Measurements from ENCODE around the gene DNAJB8.

Gene DNAJB8

DNA sequence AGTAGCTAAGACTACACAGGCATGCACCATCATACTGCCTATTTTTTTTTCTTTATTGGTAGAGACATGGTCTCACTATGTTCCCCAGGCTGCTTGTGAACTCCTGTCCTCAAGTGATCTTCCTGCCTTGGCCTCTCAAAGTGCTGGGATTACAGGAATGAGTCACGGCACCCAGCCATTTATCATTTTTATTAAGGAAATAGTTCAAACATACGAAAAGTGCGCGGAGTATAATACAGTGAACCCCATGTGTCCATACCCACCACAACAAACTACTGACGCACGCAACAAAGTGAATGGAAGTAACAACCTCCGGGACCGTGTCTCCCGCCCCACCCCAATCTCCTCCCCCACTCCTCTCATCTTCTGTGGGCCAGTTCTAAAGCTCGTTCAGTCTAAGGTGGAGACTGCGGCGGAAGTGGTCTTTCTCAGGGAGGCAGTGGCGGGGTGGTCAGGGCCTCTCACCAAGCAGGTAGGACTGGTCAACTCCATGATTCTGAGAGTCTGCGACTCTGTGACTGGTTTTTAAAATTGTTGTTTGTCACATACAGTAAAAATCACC is 42.1 kb downstream of the DNAJB8 start:
- no peak for DNase-seq

DNA sequence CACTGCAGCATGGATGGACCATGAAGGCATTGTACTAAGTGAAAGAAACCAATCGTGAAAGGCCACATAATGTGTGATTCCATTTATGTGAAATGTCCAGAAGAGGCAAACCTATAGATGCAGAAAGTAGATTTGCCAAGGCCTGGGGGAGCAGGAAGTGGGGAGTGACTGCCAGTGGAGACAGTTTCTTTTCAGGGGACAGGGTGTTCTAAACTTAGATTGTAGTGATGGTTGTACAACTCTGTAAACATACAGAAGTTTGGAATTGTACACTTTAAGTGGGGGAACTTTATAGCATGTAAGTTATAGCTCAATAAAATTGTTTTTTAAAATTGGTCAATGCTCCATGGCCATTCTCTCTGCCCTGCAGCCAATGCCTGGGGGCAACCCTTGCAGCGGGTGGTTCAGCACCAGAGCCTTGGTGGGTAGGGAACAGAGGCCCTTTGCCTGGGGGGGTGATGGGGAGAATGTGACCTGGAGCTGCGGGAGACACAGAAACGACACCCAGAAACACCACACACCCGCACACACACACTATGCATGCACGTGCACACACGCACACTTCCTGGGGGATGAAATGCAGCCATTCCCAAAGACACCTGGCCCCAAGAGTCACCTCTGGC is 43.1 kb downstream of the DNAJB8 start:
- DNase-seq = no peak

DNA sequence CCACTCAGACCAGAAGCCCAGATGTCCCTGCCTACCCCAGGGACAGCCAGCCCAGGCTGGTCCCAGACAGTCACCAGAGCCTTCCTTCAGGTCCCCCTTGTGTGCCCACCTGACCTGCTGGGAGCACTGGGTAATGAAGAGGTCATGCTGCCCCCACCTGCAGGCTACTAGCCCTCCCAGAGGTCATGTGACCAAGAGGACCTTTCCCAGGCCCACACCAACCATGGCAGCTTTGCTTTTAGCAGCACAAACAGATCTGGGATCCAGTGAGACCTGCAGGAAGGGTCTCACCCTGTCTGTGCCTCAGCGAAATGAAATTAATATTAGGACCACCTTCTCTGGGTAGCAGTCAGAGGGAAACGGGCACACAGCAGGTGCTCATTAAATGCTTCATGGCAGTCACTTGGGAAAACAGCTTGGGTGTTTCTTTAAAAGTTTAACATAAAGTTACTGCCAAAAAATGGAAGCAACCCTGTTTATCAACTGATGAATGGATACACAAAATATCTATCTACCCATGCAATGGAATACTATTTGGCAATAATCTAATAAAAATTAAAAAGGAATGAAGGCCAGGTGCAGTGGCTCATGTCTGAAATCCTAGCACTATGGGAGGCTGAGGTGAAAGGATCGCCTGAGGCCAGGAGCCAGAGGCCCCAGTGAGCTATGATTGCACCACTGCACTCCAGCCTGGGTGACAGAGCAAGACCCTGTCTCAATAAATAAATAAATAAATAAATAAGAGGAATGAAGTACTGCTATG is 43.7 kb downstream of the DNAJB8 start:
- no peak for DNase-seq

DNA sequence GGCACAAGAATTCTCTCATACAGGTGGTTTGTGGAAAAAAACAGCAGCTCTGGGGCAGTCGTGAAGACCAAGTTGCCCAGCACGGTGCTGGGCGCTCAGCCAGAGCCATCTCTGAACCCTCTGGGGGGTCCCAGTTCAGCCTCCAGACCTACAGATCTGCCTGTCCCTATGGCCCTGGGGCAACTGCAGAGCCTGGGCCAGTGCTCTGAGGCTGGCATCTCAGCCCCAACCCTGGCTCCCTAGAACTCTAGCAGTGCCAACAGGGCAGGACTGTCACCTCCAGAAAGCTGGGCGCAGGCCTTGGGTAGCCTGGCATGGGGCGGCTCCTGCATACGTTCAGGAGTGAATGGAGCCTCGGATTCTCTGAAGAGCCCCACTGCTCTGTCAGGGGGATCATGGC is 44.7 kb downstream of the DNAJB8 start:
- DNase-seq = no peak

DNA sequence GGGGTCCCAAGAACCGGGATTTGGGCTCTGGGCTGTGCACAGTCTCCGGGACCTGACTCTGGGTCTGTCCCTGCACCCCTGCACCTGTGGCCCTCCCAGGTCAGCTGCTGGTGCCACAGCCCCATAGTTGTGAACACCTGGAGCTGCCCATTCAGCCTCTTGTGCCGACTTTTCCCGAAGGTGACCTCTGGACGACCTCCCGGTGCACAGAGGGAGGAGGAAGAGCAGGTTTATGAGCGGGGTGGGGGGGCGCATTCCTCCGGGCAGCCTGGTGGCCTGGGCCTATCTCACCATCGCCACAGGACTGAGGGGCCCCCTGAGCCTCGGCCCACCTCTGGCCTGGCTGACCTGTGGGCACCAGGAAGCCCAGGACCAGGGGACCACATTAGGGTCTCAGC is 45.3 kb downstream of the DNAJB8 start:
- no peak for DNase-seq

DNA sequence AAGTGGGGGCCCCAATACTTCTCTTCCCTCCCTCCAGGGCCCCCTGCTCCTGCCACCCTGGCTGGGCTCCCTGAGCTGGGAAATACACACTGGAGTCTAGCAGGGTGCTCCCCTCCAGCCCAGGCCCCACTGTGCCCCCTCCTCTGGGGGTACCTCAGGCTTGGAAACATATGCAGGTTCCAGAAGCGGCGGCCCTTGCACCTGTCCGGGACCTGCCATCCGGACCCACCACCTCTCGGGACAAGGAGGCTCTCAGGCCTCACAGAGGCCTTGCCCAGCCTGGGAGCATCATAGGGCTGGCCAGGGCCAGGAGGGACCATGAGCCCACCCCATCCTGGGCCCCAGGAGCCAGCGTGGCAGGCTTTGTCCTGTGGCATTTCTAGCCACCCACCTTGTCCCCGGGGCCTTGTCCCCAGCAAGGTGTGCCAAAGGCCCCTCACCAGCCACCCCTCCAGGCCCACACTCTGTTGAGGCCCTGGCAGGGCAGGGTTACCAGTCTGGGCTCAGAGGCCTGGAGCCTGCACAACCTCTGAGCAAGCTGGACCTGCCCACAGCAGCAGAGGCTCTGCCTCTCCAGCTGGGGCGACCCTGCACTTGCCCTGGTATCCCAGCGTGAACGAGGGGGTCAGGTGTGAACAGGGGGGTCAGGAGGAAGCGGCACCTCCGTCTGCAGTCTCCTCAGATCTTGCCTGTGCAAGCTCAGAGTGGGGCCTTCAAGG is 45.8 kb downstream of the DNAJB8 start:
- no peak for DNase-seq

DNA sequence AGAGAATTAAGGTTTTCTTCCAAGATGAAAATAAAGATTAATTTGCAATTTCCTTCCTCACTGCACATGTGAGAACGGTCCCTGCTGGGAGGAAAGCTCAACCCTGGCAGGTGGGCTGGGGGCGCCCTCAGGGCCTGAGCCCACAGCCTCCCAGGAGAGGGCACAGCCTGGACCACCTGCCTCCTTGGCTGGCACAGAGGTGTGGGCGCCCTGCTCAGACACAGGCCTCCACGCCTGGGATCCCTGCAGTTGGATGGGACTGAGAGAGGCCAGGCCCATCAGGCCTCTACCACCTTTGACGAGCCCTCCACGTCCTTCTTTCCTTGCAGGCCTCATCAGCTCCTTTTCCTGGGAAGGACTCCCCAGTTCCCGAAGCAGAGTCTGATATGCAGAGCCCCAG is 46.4 kb downstream of the DNAJB8 start:
- DNase-seq = no peak

DNA sequence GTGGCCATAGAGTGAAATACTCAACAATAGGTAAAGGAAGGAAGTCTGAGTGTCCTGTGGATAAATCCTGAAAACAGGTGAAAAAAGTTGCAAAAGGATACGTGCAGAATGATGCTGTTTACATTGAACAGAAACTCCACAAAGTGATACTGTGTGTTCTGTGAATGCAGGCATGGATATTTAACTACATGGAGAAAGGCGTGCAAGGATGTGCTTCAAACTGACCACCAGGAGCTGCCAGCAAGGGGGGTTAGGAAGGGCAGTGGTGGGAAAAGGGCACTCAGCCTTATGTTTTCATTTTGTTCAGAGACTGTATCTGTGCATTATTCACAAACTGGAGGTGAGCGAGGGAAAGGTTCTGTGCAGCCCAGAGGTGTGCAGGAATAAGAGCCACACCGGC is 47.4 kb downstream of the DNAJB8 start:
- no peak for DNase-seq

DNA sequence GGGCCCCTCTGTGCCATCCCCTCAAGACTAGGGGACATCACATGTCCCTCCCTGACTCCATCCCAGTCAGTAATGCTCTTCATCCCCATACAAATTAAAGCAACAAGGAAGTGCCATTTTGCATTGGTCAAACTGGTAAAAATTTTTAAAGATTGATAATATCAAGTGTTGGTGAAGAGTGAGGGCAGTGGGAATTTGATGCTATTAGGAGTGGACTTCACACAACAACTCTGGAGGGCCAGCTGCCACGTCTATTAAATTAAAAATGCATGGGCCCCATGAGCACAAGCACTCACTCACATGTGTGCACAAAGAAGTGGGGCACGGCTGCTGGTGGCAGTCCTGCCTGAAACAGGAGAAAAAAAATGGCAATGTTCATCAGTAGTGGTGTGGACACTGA is 47.8 kb downstream of the DNAJB8 start:
- DNase-seq = no peak

DNA sequence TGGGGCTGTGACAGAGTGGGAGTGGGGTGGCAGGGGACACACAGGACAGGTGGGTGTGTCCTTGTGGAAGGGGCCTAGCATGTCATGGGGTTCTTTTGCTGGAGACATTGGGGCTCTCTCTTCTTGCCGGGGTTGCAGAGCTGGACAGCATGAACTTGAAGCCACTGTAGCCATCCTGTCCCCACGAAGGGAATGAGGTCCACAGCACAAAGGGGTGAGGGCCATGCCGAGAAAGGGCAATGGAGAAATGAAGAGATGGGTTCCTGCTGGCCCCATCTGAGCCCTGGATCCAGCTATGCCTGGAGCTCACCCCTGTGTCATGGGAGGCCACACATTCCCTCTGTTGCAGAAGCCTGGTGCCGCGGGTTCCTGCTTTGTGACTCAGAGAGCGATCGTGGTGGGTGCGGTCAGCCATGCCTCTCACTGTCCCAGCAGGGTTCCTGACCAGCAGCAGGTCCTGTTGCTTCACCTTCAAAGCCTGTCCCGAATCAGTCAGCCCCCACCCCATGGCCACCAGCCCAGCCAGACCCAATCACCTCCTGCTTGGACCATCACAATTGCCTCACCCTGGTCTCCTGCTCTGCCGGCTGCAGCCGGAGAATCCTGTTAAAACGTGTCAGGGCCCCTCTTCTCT is 50.0 kb downstream of the DNAJB8 start:
- no peak for DNase-seq

DNA sequence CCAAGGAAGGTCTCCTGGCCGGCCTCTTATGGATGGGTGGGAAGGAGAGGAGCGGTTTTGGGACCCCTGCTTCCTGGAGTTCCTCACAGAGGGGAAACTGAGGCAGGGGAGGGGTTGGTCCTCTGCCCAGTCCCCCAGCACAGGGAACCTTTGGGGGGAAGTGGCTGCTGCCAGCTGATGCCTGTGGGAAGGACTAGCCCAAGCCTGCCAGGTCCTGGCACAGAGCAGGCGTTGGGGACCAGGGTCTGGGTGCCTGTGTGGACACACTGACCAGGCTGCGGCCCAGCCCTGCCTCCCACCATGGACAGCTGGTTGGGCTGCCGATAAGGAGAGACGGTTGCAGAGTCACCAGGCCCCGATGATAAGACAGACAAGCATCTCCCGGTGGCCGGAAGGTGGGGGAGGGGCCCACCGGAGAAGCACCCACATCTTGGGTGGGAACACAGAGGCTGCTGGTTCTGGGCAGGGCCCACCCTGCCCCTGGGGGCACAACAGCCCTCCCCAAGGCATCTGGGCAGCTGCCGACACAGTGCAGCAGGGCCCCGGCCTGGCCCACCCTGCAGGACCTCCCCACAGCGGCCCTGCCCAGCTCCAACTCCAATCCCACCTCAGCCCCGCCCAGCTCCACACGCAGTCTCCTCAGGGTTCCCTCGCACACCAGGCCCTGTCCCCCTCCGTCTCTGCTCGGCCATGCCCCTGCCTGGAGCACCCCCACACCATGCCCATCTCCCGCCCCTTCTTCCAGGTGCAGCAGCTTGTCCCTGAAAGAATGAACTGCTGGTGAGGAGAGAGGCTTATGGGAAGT is 50.7 kb downstream of the DNAJB8 start:
- DNase-seq = no peak

DNA sequence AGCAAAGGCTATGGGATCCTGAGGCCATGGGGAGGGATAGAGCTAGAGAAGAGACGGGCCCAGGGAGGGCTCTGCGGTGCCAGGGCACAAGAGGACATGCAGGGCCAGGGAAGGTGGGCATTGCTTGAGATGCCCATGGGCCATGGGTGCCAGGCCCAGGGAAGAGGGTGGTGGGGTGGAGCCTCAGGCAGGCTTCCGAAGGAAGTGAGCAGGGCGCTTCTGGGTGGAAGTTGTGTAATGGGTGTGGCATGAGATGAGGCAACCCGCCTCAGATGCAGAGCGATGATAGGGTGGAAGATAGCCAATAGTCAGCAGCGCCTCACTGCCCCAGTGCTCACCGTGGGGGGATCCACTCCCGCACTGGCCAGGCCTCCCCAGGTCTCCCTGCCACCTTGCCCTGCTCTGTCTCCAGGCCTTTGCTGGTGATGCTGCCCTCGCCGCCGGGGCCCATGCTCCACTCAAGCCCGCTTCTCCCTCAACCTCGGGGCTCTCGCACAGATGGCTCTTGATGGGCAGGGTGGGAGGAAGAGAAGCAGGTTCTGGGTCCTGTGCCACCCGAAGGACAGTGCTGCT is 51.4 kb downstream of the DNAJB8 start:
- no peak for DNase-seq

DNA sequence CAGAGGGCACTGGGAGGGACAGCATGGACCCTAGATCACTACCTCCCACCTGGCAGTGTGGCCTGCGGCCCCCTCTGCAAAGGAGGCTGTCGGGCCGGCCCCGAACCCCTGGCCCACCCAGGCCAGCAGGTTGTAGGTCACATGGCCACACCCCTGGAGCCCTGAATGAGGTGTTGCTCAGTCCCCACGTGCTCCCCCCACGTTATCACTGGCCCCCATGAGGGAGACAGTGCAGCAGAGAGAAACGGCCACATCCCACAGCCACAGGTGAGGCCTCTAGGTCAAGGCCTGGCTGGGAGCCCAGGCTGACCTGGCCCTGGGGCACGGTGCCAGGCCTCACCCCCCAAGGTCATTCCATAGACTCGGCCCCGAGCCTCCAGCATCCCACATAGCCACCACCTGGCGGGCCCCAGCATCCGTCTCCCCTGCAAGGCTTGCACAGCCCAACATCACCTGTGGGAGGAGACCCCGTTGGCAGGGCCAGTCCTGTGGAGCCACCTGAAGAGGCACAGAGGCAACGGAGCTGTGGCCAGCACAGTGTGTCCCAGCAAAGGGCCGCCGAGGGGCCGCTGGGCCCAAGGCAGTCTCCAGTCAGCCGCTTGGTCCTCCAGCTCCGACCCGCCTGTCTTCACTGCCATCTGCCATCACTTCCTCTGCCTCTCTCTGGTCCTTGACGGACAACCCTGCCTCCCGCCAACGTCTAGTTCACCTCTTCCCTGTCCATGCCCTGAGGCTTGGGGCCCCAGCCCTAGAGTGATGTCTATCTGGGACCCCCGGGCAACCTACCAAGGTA is 53.1 kb downstream of the DNAJB8 start:
- DNase-seq = no peak

DNA sequence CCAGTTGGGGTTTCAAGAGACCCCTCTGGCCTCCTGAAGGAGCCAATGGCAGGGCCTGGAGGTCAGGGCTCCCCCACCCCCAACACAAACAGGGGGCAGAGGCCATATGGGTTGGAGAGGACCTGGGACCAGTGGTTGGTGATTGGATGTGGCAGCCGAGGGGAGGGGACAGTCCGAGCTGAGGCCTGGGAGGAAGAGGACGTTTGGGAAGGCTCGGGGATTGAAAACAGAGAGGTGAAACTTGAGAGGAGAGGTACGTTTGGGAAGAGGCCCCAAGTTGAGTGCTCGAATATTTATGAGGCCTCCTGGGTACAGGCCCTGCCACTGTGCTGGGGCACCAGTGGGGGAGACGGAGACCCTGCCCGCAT is 53.7 kb downstream of the DNAJB8 start:
- no peak for DNase-seq

Measured in T-helper 1 cell (primary cell).